COLO829 (cell line): ENCODE measurements around the gene IFNA16.
"Not testable (repeated sequence)": the region's sequence is repeated elsewhere in the genome, so short reads cannot be mapped to it uniquely, and the experiment has no call there.

ENCODE experiments used
- DNase-seq: peaks from one replicate; pipeline ENCODE4 v3.0.0; 2012; ENCODE audit warnings: low spot score

IFNA16 gene

GRCh38 chr9:21217211-21217610 is at the start of gene IFNA16:
IFNA16 (minus strand) TSS chr9:21217311; CDS start chr9:21217305, 6 bp downstream.
- DNase-seq: not testable (repeated sequence)

GRCh38 chr9:21265421-21266189 is 48.5 kb upstream of the IFNA16 start:
- no peak for DNase-seq

GRCh38 chr9:21255538-21256212 is 38.6 kb upstream of the IFNA16 start:
- DNase-seq: no peak

DNA sequence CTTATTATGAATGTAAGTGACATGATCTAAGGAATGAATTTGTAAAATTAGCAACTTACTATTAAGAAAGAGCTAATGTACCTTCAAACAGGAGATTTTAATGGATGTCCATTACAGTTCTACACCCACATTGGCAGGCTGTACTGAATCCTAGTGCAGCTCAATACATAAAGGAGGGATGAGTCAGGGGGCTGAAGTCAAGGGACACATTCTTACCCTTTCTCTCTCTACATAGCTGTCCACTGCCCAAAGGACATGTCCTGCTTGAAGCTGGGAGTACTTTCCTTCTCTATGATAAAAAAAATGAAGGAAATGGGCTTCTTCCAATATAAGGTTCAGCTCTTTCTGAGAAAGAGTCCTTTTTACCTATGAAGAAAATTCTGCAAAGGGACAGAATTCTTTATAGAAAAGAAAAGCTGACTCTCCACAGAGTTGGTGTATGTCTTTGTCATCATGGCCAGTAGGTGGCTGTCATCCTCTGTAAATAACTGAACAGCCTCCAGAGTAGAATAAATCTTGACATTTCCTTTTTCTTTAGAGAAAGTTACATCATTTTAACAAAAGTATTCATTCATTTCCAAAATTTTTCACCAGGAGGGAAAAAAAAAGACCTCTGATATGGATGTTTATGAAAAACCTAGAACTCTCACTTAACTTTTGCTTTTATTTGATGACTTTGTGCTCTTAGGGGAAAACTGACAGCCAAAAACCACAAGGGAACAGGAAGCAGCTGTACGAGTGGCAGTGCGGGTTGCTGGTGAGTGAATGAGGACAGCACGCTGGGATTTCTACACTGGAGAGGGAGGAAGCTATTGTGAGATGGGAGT is 35.8 kb upstream of the IFNA16 start:
- DNase-seq: peak; percentile 21

DNA sequence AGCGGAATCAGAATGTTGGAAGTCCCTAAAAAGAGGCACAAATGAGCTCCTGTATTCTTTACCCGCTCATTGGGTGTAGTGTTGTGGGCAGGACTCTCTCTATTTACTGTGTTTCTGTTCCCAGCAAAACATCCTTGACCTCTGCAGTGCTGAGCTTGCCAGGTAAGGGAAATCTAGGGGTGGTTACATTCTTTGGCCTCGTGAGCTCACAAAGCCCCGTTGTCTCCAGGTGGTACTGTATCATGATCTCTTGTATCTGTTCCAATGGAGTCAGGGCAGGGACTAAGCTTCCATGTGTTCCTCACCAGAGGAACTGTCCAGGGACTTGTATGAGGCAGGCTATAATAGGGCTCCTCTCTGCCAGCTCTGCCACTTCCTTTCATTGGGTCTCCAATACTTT is 34.5 kb upstream of the IFNA16 start:
- DNase-seq: no peak

DNA sequence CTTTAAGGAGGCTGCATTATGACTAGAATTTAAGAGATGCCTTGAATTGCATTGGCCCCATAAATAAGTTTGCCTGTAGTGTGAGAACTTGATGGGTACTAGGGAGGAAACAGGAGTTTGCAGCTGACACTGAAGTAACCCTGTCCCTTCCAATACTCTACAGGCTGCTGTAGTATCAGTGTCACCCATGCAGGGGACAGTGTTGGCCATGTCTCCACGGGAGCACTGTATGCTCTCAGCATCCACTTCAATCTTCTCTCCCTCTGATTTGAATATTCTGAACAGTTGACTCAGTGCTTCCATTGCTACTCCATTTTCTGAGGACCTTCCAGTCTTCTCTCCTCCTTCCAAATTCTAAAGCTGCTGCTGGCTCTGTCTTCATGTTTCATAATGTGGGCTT is 34.1 kb upstream of the IFNA16 start:
- no peak for DNase-seq

DNA sequence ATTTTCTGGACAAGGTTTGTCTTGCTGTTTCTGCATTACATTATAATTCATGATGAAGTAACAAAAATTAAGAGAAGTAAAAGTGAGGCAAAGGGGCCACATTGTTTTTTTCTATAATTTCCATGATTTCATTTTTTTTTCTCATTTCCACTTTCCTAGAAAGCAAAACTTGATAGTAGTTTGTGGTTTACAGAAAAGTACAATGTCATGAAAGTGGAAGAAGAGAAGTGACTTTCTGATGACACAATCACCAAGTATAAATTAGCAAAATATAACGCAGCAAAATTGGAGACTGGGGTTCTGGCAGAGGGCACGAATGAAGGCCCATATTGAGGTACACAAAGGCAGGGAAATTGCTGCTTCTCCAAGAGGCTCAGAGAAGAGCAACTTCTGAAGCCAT is 27.7 kb upstream of the IFNA16 start:
- DNase-seq: no peak

GRCh38 chr9:21239911-21240310 is 22.8 kb upstream of the IFNA16 start, which contains the start of gene IFNA14:
IFNA14 (minus strand) TSS chr9:21240005; CDS start chr9:21239935, 70 bp downstream.
- no peak for DNase-seq

- DNase-seq: not testable (repeated sequence)
Measured at GRCh38 chr9:21236360-21236714, 19.2 kb upstream of the IFNA16 start.

- not testable (repeated sequence) for DNase-seq
Measured at GRCh38 chr9:21235468-21236359, 18.6 kb upstream of the IFNA16 start.

GRCh38 chr9:21234153-21234687 is 17.1 kb upstream of the IFNA16 start:
- no peak for DNase-seq

DNA sequence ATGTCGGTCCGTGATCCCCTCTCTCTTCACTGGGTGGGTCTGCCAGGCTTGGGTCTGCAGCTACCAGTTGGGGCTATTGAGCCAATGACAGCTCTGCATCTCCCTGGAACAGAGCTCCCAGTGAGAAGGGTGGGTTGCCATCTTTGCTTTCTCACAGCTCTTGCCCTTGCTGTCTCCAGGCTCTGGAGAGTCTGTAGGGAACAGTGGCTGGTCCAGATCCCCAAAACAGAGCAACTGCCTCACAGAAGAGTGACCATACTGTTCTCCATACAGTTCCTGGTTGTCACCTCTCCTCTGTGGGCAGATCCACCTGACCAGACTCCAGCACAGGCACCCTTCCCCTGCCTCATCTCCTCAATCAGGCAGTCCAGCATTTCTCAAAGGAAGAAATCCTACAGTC is 16.1 kb upstream of the IFNA16 start:
- no peak for DNase-seq

GRCh38 chr9:21228122-21228521 is 11.0 kb upstream of the IFNA16 start, which contains the start of gene IFNA17:
IFNA17 (minus strand) TSS chr9:21228222; CDS start chr9:21228173, 49 bp downstream.
- no peak for DNase-seq

GRCh38 chr9:21213411-21214326 is 3.4 kb downstream of the IFNA16 start:
- not testable (repeated sequence) for DNase-seq

DNA sequence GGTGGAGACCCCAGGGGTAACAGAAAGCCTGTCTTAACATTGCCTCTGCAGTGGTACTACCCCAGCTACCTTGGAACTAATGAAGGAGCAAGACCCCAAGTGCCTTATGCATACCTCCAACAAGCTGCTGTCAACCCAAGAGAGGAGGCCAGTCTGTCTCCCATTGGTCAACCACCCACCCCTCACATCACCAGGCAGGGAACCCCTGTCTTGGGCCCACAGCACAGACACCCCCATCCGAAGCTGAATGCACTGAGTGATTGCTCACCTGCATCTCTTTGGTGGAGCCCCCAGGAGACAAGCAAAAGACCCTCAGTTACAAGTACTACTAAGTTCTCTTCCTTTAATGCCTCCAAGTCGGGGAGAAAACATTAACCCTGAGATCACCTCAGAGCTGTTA is 5.0 kb downstream of the IFNA16 start:
- DNase-seq: not testable (repeated sequence)

DNA sequence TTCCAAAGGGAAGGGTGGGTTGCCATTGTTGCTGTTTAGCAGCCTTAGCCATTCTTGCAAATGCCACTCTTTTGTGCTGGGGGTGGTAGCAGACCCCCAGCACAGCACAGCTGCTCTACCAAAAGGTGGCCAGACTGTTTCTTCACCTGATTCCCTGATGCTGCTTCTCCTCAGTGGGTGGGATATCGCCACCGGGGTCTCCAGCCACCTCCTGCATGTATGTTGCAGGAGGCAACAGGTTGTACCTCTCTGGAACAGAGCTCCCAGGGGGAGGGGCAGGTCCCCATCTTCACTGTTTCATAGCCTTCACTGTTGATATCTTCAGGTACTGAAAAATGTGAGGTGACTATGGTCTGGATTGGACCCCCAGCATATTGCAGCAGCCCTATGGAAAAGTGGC is 6.3 kb downstream of the IFNA16 start:
- DNase-seq: not testable (repeated sequence)

- no peak for DNase-seq
Measured at GRCh38 chr9:21210311-21210710, 6.8 kb downstream of the IFNA16 start.

DNA sequence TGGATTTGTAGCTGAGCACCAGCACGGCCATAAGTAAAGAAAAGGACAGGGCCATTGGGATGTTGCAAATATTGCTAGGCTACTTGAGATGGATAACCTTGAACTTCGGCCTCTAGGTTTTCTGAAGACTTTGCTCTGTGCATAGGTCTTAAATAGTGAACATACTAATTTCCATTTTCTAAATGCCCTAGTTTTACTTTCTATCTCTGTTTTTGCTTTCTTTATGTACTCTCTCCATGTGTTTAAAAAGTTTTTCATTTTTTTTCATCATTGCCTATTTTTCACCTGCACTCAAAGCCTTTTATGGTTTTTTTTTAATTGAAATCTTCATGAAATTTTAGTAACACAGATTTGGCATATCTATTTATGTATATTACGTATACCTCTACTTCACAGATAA is 10.1 kb downstream of the IFNA16 start, which contains the start of gene IFNA10:
Gene IFNA10 (minus strand): TSS at position 101 of the 400 bp plus-strand sequence. CDS start 46 bp downstream, at position 55.
- not testable (repeated sequence) for DNase-seq

- no peak for DNase-seq
Measured at GRCh38 chr9:21205204-21205603, 11.9 kb downstream of the IFNA16 start.

DNA sequence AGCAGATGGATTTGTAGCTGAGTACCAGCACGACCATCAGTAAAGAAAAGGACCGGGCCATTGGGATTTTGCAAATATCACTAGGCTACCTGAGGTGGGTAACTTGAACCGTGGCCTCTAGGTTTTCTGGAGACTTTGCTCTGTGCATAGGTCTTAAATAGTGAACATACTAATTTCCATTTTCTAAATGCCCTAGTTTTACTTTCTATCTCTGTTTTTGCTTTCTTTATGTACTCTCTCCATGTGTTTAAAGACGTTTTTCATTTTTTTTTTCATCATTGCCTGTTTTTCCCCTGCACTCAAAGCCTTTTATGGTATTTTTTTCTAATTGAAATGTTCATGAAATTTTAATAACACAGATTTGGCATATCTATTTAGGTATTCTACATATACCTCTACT is 15.0 kb downstream of the IFNA16 start, which contains the start of gene IFNA7:
Gene IFNA7 (minus strand): TSS at position 101 of the 400 bp plus-strand sequence. CDS start 40 bp downstream, at position 61.
- DNase-seq: not testable (repeated sequence)
